A549 (cell line): ENCODE measurements around the gene TNFSF13B.

Source experiments
- BHLHE40 ChIP-seq: IDR thresholded peaks from 2 replicates; pipeline ENCODE4 v1.6.1; 2012; ENCODE audit warnings: low read depth, low read length, inconsistent platforms
- PHF8 ChIP-seq: fragments of 200-600 bp; sonication (generic); IDR thresholded peaks from 2 replicates; pipeline ENCODE4 v1.6.1; 2016; ENCODE audit warnings: low read depth, mild to moderate bottlenecking, antibody characterized with exemption, moderate library complexity, borderline replicate concordance
- POLR2A ChIP-seq: IDR thresholded peaks from 2 replicates; pipeline ENCODE4 v1.6.1; 2012; ENCODE audit warnings: mild to moderate bottlenecking, low read length
- RFX5 ChIP-seq: fragments of 450-650 bp; IDR thresholded peaks from 2 replicates; pipeline ENCODE4 v1.7.1; 2014; ENCODE audit warnings: antibody characterized with exemption, mild to moderate bottlenecking, moderate library complexity
- TF ChIP-seq, protein P1 (sequence below): fragments of >200 bp; sonication (Bioruptor Twin); formaldehyde crosslinking; IDR thresholded peaks from 3 replicates; pipeline ENCODE4 v1.5.1; 2016

DNA sequence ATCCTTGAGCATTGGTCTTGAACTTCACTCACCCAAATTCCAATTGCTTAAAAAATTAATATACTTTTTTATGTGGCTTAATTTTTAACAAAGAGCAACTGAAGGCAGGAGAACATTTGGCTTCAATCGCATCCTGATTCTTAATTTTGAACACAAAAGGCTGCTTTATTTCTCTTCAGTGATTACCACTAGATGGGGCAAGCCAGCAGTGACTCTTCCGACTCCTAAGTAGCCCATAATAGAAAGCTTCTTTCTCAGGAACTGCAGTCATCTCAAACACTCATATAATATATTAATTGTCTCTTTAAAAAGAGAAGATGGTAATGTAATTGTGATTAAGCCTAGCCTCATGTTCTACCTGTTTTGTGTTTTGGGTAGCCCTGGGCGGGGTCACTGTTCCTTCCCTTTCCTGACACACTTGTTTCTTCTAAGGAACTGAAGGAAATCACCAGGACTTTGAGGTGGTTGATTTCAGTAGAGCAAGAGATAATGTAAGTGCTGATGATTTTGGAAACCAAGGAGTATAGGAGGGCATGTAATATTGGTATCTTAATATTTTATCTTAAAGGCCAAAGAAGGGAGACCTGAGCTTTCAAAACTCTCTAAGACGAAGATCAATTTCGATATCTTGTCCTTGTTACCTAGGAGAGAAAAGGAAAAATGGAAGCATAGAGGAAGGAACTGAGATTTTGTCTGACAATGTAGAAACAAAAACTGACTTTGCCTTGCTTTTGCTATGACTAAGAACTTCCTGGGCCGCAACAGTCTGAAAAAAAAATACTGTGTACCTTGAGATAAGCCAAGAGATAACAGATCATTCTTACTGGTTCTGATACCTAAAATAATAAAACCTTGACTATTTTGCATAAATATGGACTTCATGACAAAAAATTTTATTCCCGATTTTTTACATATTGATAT is 73.1 kb downstream of the TNFSF13B start:
- TF ChIP-seq, protein P1, sequence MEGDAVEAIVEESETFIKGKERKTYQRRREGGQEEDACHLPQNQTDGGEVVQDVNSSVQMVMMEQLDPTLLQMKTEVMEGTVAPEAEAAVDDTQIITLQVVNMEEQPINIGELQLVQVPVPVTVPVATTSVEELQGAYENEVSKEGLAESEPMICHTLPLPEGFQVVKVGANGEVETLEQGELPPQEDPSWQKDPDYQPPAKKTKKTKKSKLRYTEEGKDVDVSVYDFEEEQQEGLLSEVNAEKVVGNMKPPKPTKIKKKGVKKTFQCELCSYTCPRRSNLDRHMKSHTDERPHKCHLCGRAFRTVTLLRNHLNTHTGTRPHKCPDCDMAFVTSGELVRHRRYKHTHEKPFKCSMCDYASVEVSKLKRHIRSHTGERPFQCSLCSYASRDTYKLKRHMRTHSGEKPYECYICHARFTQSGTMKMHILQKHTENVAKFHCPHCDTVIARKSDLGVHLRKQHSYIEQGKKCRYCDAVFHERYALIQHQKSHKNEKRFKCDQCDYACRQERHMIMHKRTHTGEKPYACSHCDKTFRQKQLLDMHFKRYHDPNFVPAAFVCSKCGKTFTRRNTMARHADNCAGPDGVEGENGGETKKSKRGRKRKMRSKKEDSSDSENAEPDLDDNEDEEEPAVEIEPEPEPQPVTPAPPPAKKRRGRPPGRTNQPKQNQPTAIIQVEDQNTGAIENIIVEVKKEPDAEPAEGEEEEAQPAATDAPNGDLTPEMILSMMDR: peak; percentile 57
- TF ChIP-seq POLR2A (no peak), RFX5 (no peak), BHLHE40 (no peak), PHF8 (no peak)
